Thymus (tissue), 11 donors: ENCODE data around the gene PKN2. TPM values are rescaled to one million over a fixed set of nuclear protein-coding genes. Genes with fewer than 3 reads are reported as not detected.
"Not testable (repeated sequence)": the region's sequence is repeated elsewhere in the genome, so short reads cannot be mapped to it uniquely, and the experiment has no call there.

Experiments used
- DNase-seq, 9 donors: peaks; one replicate each; pipeline ENCODE4 v3.0.0-alpha.2; 2013; ENCODE audit warnings: low spot score in 9 of 9, low read depth in 6 of 9, missing footprints in 1 of 9
- H3K27ac ChIP-seq, 2 donors: one replicate each; pipeline ENCODE4 v1.5.1; 2013; ENCODE audit warnings: control low read depth in 1 of 2, low read depth in 1 of 2, low read length in 1 of 2, mild to moderate bottlenecking in 1 of 2, moderate library complexity in 1 of 2
- H3K27me3 ChIP-seq, 2 donors: one replicate each; pipeline ENCODE4 v1.5.1; 2013; ENCODE audit warnings: low read length in 1 of 2; ENCODE audit not compliant: control insufficient read depth in 2 of 2, insufficient read depth in 1 of 2
- H3K36me3 ChIP-seq, 2 donors: one replicate each; pipeline ENCODE4 v1.5.1; 2013; ENCODE audit warnings: low read length in 1 of 2, mild to moderate bottlenecking in 1 of 2, moderate library complexity in 1 of 2; ENCODE audit not compliant: control insufficient read depth in 2 of 2, insufficient read depth in 2 of 2
- H3K4me1 ChIP-seq, 2 donors: one replicate each; pipeline ENCODE4 v1.5.1; 2013; ENCODE audit warnings: low read length in 2 of 2; ENCODE audit not compliant: control insufficient read depth in 2 of 2, insufficient read depth in 2 of 2
- H3K4me3 ChIP-seq, 2 donors: one replicate each; pipeline ENCODE4 v1.5.1; 2013; ENCODE audit warnings: low read length in 2 of 2, control low read depth in 1 of 2, mild to moderate bottlenecking in 1 of 2
- H3K9me3 ChIP-seq, 2 donors: one replicate each; pipeline ENCODE4 v1.5.1; 2013; ENCODE audit warnings: low read length in 1 of 2, mild to moderate bottlenecking in 1 of 2; ENCODE audit not compliant: control insufficient read depth in 2 of 2, insufficient read depth in 1 of 2
- WGBS: extraction: QIAGEN DNeasy Blood & Tissue Kit; methylation state at CpG from one replicate; pipeline ENCODE4 v1.1.7; 2013; 5-methylcytosine and 5-hydroxymethylcytosine counted together
- polyA plus RNA-seq: library from polyadenylated mRNA; stranded (reverse); fragments of 200-250 nt; gene quantifications from one replicate; pipeline ENCODE4 v1.2.3, GENCODE V29; 2013
- total RNA-seq: library from RNA; stranded (reverse); fragments of 120-200 nt; gene quantifications from one replicate; pipeline ENCODE4 v1.2.4, GENCODE V29; 2013
- donor health status: healthy.

Gene PKN2
- total and polyA plus RNA-seq, 2 donors = 26.0 to 27.5 TPM

GRCh38 chr1:88803444-88803843, 119.4 kb downstream of the PKN2 start:
- Histone ChIP-seq H3K4me3 (no peak overlapping the region), H3K9me3 (no peaks in the 10 kb centered on the region), H3K36me3 (peaks cover 8 to 61% of the 10 kb centered on the region in 2 donors), H3K4me1 (no peaks in the 10 kb centered on the region), H3K27ac (no peak overlapping the region), H3K27me3 (no peaks in the 10 kb centered on the region)
- WGBS = 97% methylated on average over 5 of the region's 5 CpGs
- no peak for DNase-seq

GRCh38 chr1:88812366-88812765, 128.3 kb downstream of the PKN2 start:
- DNase-seq = no peak
- H3K4me3 ChIP-seq = no peak overlapping the region
- H3K9me3 ChIP-seq = no peaks in the 10 kb centered on the region
- H3K36me3 ChIP-seq = peaks cover 7 to 32% of the 10 kb centered on the region in 2 donors
- no peaks in the 10 kb centered on the region for H3K4me1 ChIP-seq
- no peaks in the 10 kb centered on the region for H3K27me3 ChIP-seq
- no peak overlapping the region for H3K27ac ChIP-seq

DNA sequence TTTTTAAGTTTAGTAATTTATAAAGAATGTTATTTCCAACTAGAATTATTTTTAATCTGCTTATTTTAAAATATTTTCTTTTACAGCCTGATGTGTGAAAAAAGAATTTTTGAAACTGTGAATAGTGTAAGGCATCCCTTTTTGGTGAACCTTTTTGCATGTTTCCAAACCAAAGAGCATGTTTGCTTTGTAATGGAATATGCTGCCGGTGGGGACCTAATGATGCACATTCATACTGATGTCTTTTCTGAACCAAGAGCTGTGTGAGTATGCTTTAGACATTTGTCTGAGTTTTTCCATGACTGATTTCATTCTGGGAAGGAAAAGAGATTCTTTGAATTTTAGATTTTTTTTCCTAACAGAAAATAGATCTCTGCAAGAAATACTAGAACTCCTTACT, 129.4 kb downstream of the PKN2 start:
- WGBS = 92% methylated on average over 1 of the region's 1 CpG

DNA sequence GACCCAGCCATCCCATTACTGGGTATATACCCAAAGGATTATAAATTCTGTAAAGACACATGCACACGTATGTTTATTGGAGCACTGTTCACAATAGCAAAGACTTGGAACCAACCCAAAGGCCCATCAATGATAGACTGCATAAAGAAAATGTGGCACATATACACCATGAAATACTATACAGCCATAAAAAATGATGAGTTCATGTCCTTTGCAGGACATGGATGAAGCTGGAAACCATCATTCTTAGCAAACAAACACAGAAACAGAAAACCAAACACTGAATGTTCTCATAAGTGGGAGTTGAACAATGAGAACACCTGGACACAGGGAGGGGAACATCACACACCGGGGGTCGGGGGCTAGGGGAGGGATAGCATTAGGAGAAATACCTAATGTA, 135.6 kb downstream of the PKN2 start:
- not testable (repeated sequence) for H3K27ac ChIP-seq, H3K27me3 ChIP-seq, H3K4me3 ChIP-seq, H3K9me3 ChIP-seq, H3K4me1 ChIP-seq, DNase-seq
- WGBS = 98% methylated on average over 3 of the region's 3 CpGs
- peaks cover 5 to 22% of the 10 kb centered on the region in 2 donors for H3K36me3 ChIP-seq

More for the DNA sequence above, 129.4 kb downstream of the PKN2 start:
- H3K27me3 ChIP-seq = no peaks in the 10 kb centered on the region
- peaks cover 7 to 26% of the 10 kb centered on the region in 2 donors for H3K36me3 ChIP-seq
- no peaks in the 10 kb centered on the region for H3K9me3 ChIP-seq
- H3K27ac ChIP-seq = no peak overlapping the region
- H3K4me3 ChIP-seq = no peak overlapping the region
- no peak for DNase-seq
- H3K4me1 ChIP-seq = no peaks in the 10 kb centered on the region

DNA sequence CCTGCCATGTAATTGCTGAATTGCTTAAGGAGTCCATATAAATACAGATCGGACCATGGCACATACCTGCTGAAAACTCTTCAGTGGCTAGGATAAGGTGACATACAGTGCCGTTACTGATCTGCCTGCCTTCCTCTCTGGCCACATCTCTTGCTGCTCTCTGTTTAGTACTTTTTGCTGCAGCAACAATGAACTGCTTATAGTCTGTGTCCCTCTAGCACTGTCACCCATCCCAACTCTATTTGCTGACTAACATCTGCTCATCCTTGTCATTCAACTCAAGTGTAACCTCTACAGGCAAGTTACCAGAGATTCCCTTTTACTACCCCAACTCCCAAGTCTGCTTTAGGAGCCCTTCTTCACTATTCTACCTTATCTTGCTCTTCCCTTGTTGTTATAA, 141.6 kb downstream of the PKN2 start:
- H3K36me3 ChIP-seq = peaks cover 12 to 25% of the 10 kb centered on the region in 2 donors
- 96% methylated on average over 2 of the region's 2 CpGs for WGBS

DNA sequence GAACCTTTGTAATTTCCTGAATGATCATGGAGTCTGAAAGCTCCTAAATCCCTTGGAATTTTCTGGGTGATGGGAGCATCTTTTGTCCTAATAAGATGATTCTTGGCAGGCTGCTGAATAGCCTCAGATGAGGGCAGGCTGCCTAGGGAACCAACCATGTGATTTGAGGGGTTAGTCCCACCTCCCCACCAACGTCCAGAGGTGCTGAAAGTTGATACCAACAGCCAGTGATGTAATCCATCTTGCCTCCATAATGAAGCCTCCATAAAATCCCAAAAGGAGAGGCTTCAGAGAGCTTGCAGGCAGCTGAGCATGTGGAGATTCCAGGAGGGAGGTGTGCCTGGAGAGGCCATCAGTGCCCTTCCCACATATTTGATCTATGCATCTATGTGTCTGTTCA, 163.6 kb downstream of the PKN2 start:
- Histone ChIP-seq H3K4me3 (no peak overlapping the region), H3K27me3 (no peaks in the 10 kb centered on the region), H3K36me3 (peaks cover 9 to 15% of the 10 kb centered on the region in 2 donors), H3K27ac (no peak overlapping the region), H3K4me1 (no peaks in the 10 kb centered on the region), H3K9me3 (no peaks in the 10 kb centered on the region)
- DNase-seq = no peak
- WGBS = 84% methylated on average over 1 of the region's 1 CpG

More for the DNA sequence above, 141.6 kb downstream of the PKN2 start:
- Histone ChIP-seq H3K27me3 (no peaks in the 10 kb centered on the region), H3K9me3 (no peaks in the 10 kb centered on the region), H3K4me1 (no peaks in the 10 kb centered on the region), H3K4me3 (no peak overlapping the region), H3K27ac (no peak overlapping the region)
- no peak for DNase-seq

GRCh38 chr1:88851303-88852063, 167.4 kb downstream of the PKN2 start:
- H3K9me3 ChIP-seq = no peaks in the 10 kb centered on the region
- 95% methylated on average over 6 of the region's 6 CpGs for WGBS
- no peaks in the 10 kb centered on the region for H3K27me3 ChIP-seq
- H3K4me1 ChIP-seq = no peaks in the 10 kb centered on the region
- H3K27ac ChIP-seq = no peak overlapping the region
- no peak for DNase-seq
- H3K4me3 ChIP-seq = no peak overlapping the region
- H3K36me3 ChIP-seq = peaks cover 19 to 37% of the 10 kb centered on the region in 2 donors

GRCh38 chr1:88867743-88868521, 183.9 kb downstream of the PKN2 start:
- Histone ChIP-seq H3K27ac (no peak overlapping the region), H3K4me3 (no peak overlapping the region), H3K9me3 (no peaks in the 10 kb centered on the region), H3K36me3 (peaks cover 7 to 16% of the 10 kb centered on the region in 2 donors), H3K4me1 (no peaks in the 10 kb centered on the region), H3K27me3 (no peaks in the 10 kb centered on the region)
- no peak for DNase-seq
- 85% methylated on average over 6 of the region's 6 CpGs for WGBS

DNA sequence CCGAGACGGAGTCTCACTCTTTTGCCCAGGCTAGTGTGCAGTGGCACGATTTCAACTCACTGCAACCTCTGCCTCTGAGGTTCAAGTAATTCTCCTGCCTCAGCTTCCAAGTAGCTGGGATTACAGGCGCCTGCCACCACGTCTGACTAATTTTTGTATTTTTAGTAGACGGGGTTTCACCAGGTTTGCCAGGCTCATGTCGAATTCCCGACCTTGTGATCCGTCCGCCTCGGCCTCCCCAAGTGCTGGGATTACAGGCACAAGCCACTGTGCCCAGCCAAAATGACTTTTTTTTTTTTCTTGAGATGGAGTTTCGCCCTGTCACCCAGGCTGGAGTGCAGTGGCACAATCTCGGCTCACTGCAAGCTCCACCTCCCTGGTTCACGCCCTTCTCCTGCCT, 185.6 kb downstream of the PKN2 start:
- 99% methylated on average over 14 of the region's 14 CpGs for WGBS

More for the DNA sequence above, 185.6 kb downstream of the PKN2 start:
- H3K4me1 ChIP-seq, DNase-seq, H3K27ac ChIP-seq, H3K36me3 ChIP-seq, H3K27me3 ChIP-seq, H3K9me3 ChIP-seq, H3K4me3 ChIP-seq: not testable (repeated sequence)
